H1 (cell line): ENCODE data around the gene ABCG1. TPM values are rescaled to one million over a fixed set of nuclear protein-coding genes. Genes with fewer than 3 reads are reported as not detected.

Experiments
- CTCF ChIA-PET: fragments of 300-600 bp; sonication (Branson Sonifier 250); formaldehyde crosslinking; loops from one replicate; lab custom pipeline; 2021; ENCODE audit not compliant: partially characterized antibody; lab: Charles Lee
- POLR2A ChIA-PET: fragments of 300-600 bp; sonication (Branson Sonifier 250); formaldehyde crosslinking; loops from one replicate; lab custom pipeline; 2021; ENCODE audit warnings: inconsistent platforms; ENCODE audit not compliant: partially characterized antibody; lab: Charles Lee
- DNase-seq, 2 experiments: peaks; one replicate each; pipeline versions ENCODE4 v3.0.0 to v3.0.0-alpha.2; 2010 to 2022; ENCODE audit warnings: low spot score in 2 of 2, low read depth in 1 of 2, mixed read lengths in 1 of 2
- FAIRE-seq: peaks from 2 replicates; lab custom pipeline; 2011; peaks lifted over from hg19 to GRCh38; lab: Jason Lieb, UNC
- H2AFZ ChIP-seq: 2 replicates; pipeline ENCODE4 v1.8.1; 2012; ENCODE audit warnings: low read length, inconsistent platforms
- H2AK5ac ChIP-seq: 2 replicates; pipeline ENCODE4 v1.6.1; 2013; ENCODE audit warnings: low read depth, low read length
- H2BK120ac ChIP-seq: replicated peaks from 2 replicates; pipeline ENCODE3; 2013; ENCODE audit warnings: low read depth, low read length, inconsistent platforms
- H2BK12ac ChIP-seq: 2 replicates; pipeline ENCODE4 v1.6.1; 2013; ENCODE audit warnings: low read depth, low read length
- H2BK15ac ChIP-seq: 2 replicates; pipeline ENCODE4 v1.6.1; 2013; ENCODE audit warnings: low read length
- H2BK20ac ChIP-seq: 2 replicates; pipeline ENCODE4 v1.6.1; 2013; ENCODE audit warnings: low read length
- H2BK5ac ChIP-seq: 2 replicates; pipeline ENCODE4 v1.6.1; 2013; ENCODE audit warnings: low read depth, low read length
- H3K14ac ChIP-seq: 2 replicates; pipeline ENCODE4 v1.6.1; 2013; ENCODE audit warnings: inconsistent platforms; ENCODE audit not compliant: insufficient read length
- H3K18ac ChIP-seq: 2 replicates; pipeline ENCODE4 v1.6.1; 2013; ENCODE audit warnings: low read length; ENCODE audit errors: extremely low read depth
- H3K23ac ChIP-seq: 2 replicates; pipeline ENCODE4 v1.6.1; 2013; ENCODE audit warnings: inconsistent platforms; ENCODE audit not compliant: insufficient read length
- H3K23me2 ChIP-seq: 2 replicates; pipeline ENCODE4 v1.6.1; 2013; ENCODE audit warnings: low read depth, low read length
- H3K27ac ChIP-seq: 2 replicates; pipeline ENCODE4 v1.6.1; 2011; ENCODE audit warnings: low read depth, low read length, inconsistent platforms
- H3K27me3 ChIP-seq, 4 experiments: replicated peaks in 1 of 4; 1 replicate in 1 of 4; 2 replicates in 3 of 4; pipeline versions ENCODE4 v1.6.1 to v1.8.1; 2011 to 2013; ENCODE audit warnings: low read length in 3 of 4, mild to moderate bottlenecking in 3 of 4, inconsistent platforms in 2 of 4, mixed read lengths in 2 of 4, moderate library complexity in 1 of 4; ENCODE audit not compliant: control insufficient read depth in 3 of 4, insufficient read depth in 3 of 4; ENCODE audit errors: extremely low read depth in 1 of 4
- H3K36me3 ChIP-seq, 4 experiments: 2 replicates each; pipeline versions ENCODE4 v1.6.1 to v1.8.1; 2011 to 2013; ENCODE audit warnings: mild to moderate bottlenecking in 4 of 4, low read length in 3 of 4, moderate library complexity in 2 of 4, control low read depth in 1 of 4, inconsistent platforms in 1 of 4; ENCODE audit not compliant: insufficient read depth in 4 of 4, control insufficient read depth in 2 of 4
- H3K4ac ChIP-seq: replicated peaks from 2 replicates; pipeline ENCODE3; 2013; ENCODE audit warnings: low read length, low read depth, mixed read lengths, inconsistent platforms; ENCODE audit not compliant: insufficient read length
- H3K4me1 ChIP-seq, 4 experiments: replicated peaks in 1 of 4; 1 replicate in 1 of 4; 2 replicates in 3 of 4; pipeline versions ENCODE4 v1.6.1 to v1.8.1; 2011 to 2013; ENCODE audit warnings: low read length in 3 of 4, inconsistent platforms in 2 of 4, mixed read lengths in 1 of 4; ENCODE audit not compliant: insufficient read depth in 4 of 4, control insufficient read depth in 3 of 4
- H3K4me2 ChIP-seq, 2 experiments: 2 replicates each; pipeline versions ENCODE4 v1.6.1 to v1.8.1; 2011 to 2013; ENCODE audit warnings: low read depth in 2 of 2, low read length in 2 of 2, control low read depth in 1 of 2, inconsistent platforms in 1 of 2, mild to moderate bottlenecking in 1 of 2; ENCODE audit not compliant: insufficient read depth in 1 of 2
- H3K4me3 ChIP-seq, 4 experiments: fragments of 200-600, 300-600 bp in 1 of 4; sonication (generic), shearing (Covaris generic), sonication (Bioruptor Twin) in 1 of 4; 2 replicates each; pipeline versions ENCODE4 v1.5.1 to v1.8.1; 2011 to 2016; ENCODE audit warnings: low read length in 4 of 4, low read depth in 3 of 4, control low read depth in 2 of 4, inconsistent platforms in 2 of 4, mild to moderate bottlenecking in 2 of 4, mixed read lengths in 1 of 4, moderate library complexity in 1 of 4; ENCODE audit not compliant: insufficient read depth in 2 of 4; ENCODE audit errors: extremely low read depth in 1 of 4
- H3K56ac ChIP-seq: replicated peaks from 2 replicates; pipeline ENCODE3; 2013; ENCODE audit warnings: low read depth, mild to moderate bottlenecking, mixed read lengths, low read length, inconsistent platforms; ENCODE audit not compliant: insufficient read length
- H3K79me1 ChIP-seq: 2 replicates; pipeline ENCODE4 v1.6.1; 2013; ENCODE audit warnings: low read depth, low read length, control low read depth
- H3K79me2 ChIP-seq, 2 experiments: 2 replicates each; pipeline versions ENCODE4 v1.6.1 to v1.8.1; 2012 to 2013; ENCODE audit warnings: low read length in 2 of 2, mild to moderate bottlenecking in 2 of 2, inconsistent platforms in 1 of 2; ENCODE audit not compliant: insufficient read depth in 2 of 2, control insufficient read depth in 1 of 2
- H3K9ac ChIP-seq, 4 experiments: replicated peaks in 1 of 4; 1 replicate in 1 of 4; 2 replicates in 3 of 4; pipeline versions ENCODE4 v1.6.1 to v1.8.1; 2011 to 2013; ENCODE audit warnings: low read depth in 3 of 4, low read length in 3 of 4, control low read depth in 2 of 4, mild to moderate bottlenecking in 2 of 4, moderate library complexity in 2 of 4, inconsistent platforms in 1 of 4; ENCODE audit errors: extremely low read depth in 1 of 4
- H3K9me3 ChIP-seq, 2 experiments: 2 replicates each; pipeline versions ENCODE4 v1.6.1 to v1.8.1; 2012 to 2013; ENCODE audit warnings: mild to moderate bottlenecking in 2 of 2, moderate library complexity in 2 of 2, control low read depth in 1 of 2, inconsistent platforms in 1 of 2, low read depth in 1 of 2, low read length in 1 of 2, mixed read lengths in 1 of 2; ENCODE audit not compliant: insufficient read depth in 2 of 2
- H4K20me1 ChIP-seq, 2 experiments: replicated peaks in 1 of 2; 2 replicates each; pipeline versions ENCODE3 to v1.8.1; 2011 to 2013; ENCODE audit warnings: inconsistent platforms in 2 of 2, low read length in 2 of 2, mild to moderate bottlenecking in 1 of 2; ENCODE audit not compliant: insufficient read depth in 2 of 2, control insufficient read depth in 1 of 2
- H4K5ac ChIP-seq: 2 replicates; pipeline ENCODE4 v1.6.1; 2013; ENCODE audit warnings: low read length, low read depth, mixed read lengths, inconsistent platforms; ENCODE audit not compliant: insufficient read length
- H4K8ac ChIP-seq: 2 replicates; pipeline ENCODE4 v1.8.0; 2013; ENCODE audit warnings: mild to moderate bottlenecking, moderate library complexity, low read length, inconsistent platforms; ENCODE audit not compliant: insufficient read depth; ENCODE audit errors: extremely low read depth
- H4K91ac ChIP-seq: replicated peaks from 2 replicates; pipeline ENCODE3; 2013; ENCODE audit warnings: low read length, mixed read lengths, inconsistent platforms; ENCODE audit not compliant: insufficient read length
- CEBPB ChIP-seq: IDR thresholded peaks from 2 replicates; pipeline ENCODE4 v1.6.1; 2012; ENCODE audit warnings: low read depth, low read length
- SIRT6 ChIP-seq: IDR thresholded peaks from one replicate; pipeline ENCODE4 v1.7.1; 2012; ENCODE audit warnings: low read length, inconsistent platforms
- SIX5 ChIP-seq: IDR thresholded peaks from 2 replicates; pipeline ENCODE4 v1.6.1; 2011; ENCODE audit warnings: mild to moderate bottlenecking, low read depth, low read length
- SP1 ChIP-seq: IDR thresholded peaks from 2 replicates; pipeline ENCODE4 v1.6.1; 2011; ENCODE audit warnings: low read depth, low read length
- SRF ChIP-seq: IDR thresholded peaks from 2 replicates; pipeline ENCODE4 v1.6.1; 2011; ENCODE audit warnings: mild to moderate bottlenecking, low read depth, low read length, moderate library complexity
- TAF7 ChIP-seq: optimal IDR thresholded peaks from 2 replicates; pipeline ENCODE3; 2011; ENCODE audit warnings: low read depth, mild to moderate bottlenecking, inconsistent platforms, low read length, moderate library complexity, borderline replicate concordance
- TBP ChIP-seq: IDR thresholded peaks from 2 replicates; pipeline ENCODE4 v1.6.1; 2011; ENCODE audit warnings: low read depth, low read length, improper control_type of control experiment
- USF2 ChIP-seq: IDR thresholded peaks from 2 replicates; pipeline ENCODE4 v1.6.1; 2011; ENCODE audit warnings: low read length, improper control_type of control experiment
- WGBS, 2 experiments: shearing (Covaris generic) in 1 of 2; methylation state at CpG; one replicate each; pipeline versions ENCODE4 v1.1.6 to v1.1.7; 2013 to 2015; ENCODE audit warnings: low lambda C conversion rate in 2 of 2, mixed read lengths in 2 of 2, inconsistent platforms in 1 of 2, low coverage in 1 of 2, missing lambda C conversion rate in 1 of 2; ENCODE audit not compliant: insufficient replicate concordance in 2 of 2, insufficient coverage in 1 of 2, insufficient read length in 1 of 2; ENCODE audit errors: extremely low coverage in 1 of 2, missing lambda C conversion rate in 1 of 2; 5-methylcytosine and 5-hydroxymethylcytosine counted together
- polyA plus RNA-seq, 7 experiments: library from polyadenylated mRNA; depleted of rRNA in 3 of 7; stranded (reverse) in 5 of 7; unstranded in 2 of 7; fragments of >200 nt in 5 of 7; fragments of 200-250 nt in 2 of 7; gene quantifications; 1 replicate in 5 of 7; 2 replicates in 1 of 7; 4 replicates in 1 of 7; pipeline versions ENCODE4 v1.2.1 to v1.2.3, GENCODE V29; 2011 to 2013; ENCODE audit warnings: missing spikeins in 2 of 7, mixed read lengths in 2 of 7
- total RNA-seq: library from RNA; stranded (reverse); fragmentation: NEBNext Ultra II Directional; extraction: Animal tissue kit (Norgen Biotek cat#: 25700); gene quantifications from 2 replicates; pipeline ENCODE4 v1.2.1, GENCODE V29; 2021

ABCG1 gene
- total and polyA plus RNA-seq, 2 of the 8 experiments (the other 6 are each of a cell fraction or from before 2014, with no cell fraction given), result 2.1 to 4.0 TPM

GRCh38 chr21:42198929-42199867, 19.7 kb upstream of the ABCG1 start:
- Histone ChIP-seq H2AK5ac (no peak overlapping the region), H2BK15ac (no peak overlapping the region), H3K9me3 (no peaks in the 10 kb centered on the region), H2BK120ac (no peak overlapping the region), H2BK5ac (no peak overlapping the region), H3K4me3 (no peak overlapping the region), H4K20me1 (no peaks in the 10 kb centered on the region), H3K23me2 (no peaks in the 10 kb centered on the region), H3K27me3 (no peaks in the 10 kb centered on the region; a peak in 1 of 7 replicates), H3K79me2 (no peaks in the 10 kb centered on the region), H3K14ac (no peak overlapping the region), H4K91ac (no peak overlapping the region), H3K79me1 (no peaks in the 10 kb centered on the region), H3K4me1 (no peaks in the 10 kb centered on the region), H3K27ac (no peak overlapping the region), H2BK20ac (no peak overlapping the region), H3K23ac (no peak overlapping the region), H4K8ac (no peak overlapping the region), H3K9ac (no peak overlapping the region), H2AFZ (no peak overlapping the region), H3K4me2 (no peak overlapping the region), H3K36me3 (no peaks in the 10 kb centered on the region), H2BK12ac (no peak overlapping the region), H3K4ac (no peak overlapping the region), H3K56ac (no peak overlapping the region), H4K5ac (no peak overlapping the region), H3K18ac (no peak overlapping the region)
- no peak for FAIRE-seq
- POLR2A ChIA-PET, result no interaction called here
- CTCF ChIA-PET, result interaction anchor here (1.2 kb wide), 1 partner anchor 111 kb away, joined by 3 read pairs; no protein-coding TSS in a partner anchor
- DNase-seq, result no peak
- TF ChIP-seq SIRT6 (no peak), TBP (no peak), SIX5 (no peak), TAF7 (no peak), USF2 (no peak), SRF (no peak), SP1 (no peak), CEBPB (no peak)
- 86% methylated on average over 5 of the region's 5 CpGs; no CpG with 5 or more reads in 1 of the 2 experiments for WGBS, 2 experiments
